K562 (cell line): ENCODE data around the gene GMPR2. TPM values are rescaled to one million over a fixed set of nuclear protein-coding genes. Genes with fewer than 3 reads are reported as not detected.
A peak's percentile ranks its signal among the peaks of the same experiment; 100 is the strongest.

ENCODE experiments used
- CREB1 ChIP-seq, 2 experiments: sonication (generic) in 1 of 2; formaldehyde crosslinking in 1 of 2; IDR thresholded peaks; 2 replicates each; pipeline versions ENCODE4 v1.6.1 to v1.8.0; 2012 to 2022; ENCODE audit warnings: inconsistent platforms in 1 of 2, mild to moderate bottlenecking in 1 of 2, missing genetic modification reagents in 1 of 2, moderate library complexity in 1 of 2
- HCFC1 ChIP-seq: IDR thresholded peaks from 2 replicates; pipeline ENCODE4 v1.6.1; 2012; ENCODE audit warnings: low read depth, low read length, improper control_type of control experiment
- HIVEP1 ChIP-seq: fragments of 250-450 bp; sonication (Bioruptor Pico); IDR thresholded peaks from 2 replicates; pipeline ENCODE4 v1.4.0; 2020; ENCODE audit warnings: mild to moderate bottlenecking
- MGA ChIP-seq: fragments of 450-650 bp; IDR thresholded peaks from 2 replicates; pipeline ENCODE4 v1.6.1; 2016; ENCODE audit warnings: mild to moderate bottlenecking, moderate library complexity
- RBM22 ChIP-seq: fragments of 200-400 bp; formaldehyde crosslinking; IDR thresholded peaks from 2 replicates; pipeline ENCODE4 v1.6.1; 2018; ENCODE audit warnings: low read length, low read depth; ENCODE audit not compliant: poor library complexity, severe bottlenecking
- YY1 ChIP-seq, 3 experiments: IDR thresholded peaks; 2 replicates each; pipeline ENCODE4 v1.6.1; 2011; ENCODE audit warnings: low read length in 2 of 3, mild to moderate bottlenecking in 2 of 3, moderate library complexity in 2 of 3, borderline replicate concordance in 1 of 3, control low read depth in 1 of 3, low read depth in 1 of 3; ENCODE audit not compliant: insufficient read depth in 3 of 3, insufficient replicate concordance in 2 of 3, control insufficient read depth in 1 of 3, insufficient read length in 1 of 3; ENCODE audit errors: extremely low read depth in 1 of 3
- ZNF324 ChIP-seq: fragments of 250-450 bp; sonication (Bioruptor Pico); IDR thresholded peaks from 2 replicates; pipeline ENCODE4 v1.4.0; 2020; ENCODE audit warnings: mild to moderate bottlenecking
- ZNF444 ChIP-seq: fragments of 250-450 bp; sonication (Bioruptor Pico); IDR thresholded peaks from 2 replicates; pipeline ENCODE4 v1.4.0; 2020; ENCODE audit warnings: mild to moderate bottlenecking, moderate library complexity
- ZNF586 ChIP-seq: fragments of 450-650 bp; formaldehyde crosslinking; conservative IDR thresholded peaks from 2 replicates; pipeline ENCODE4 v1.4.0; 2020; ENCODE audit warnings: mild to moderate bottlenecking, moderate library complexity
- polyA plus RNA-seq, 8 experiments: library from polyadenylated mRNA; depleted of rRNA in 4 of 8; stranded (reverse) in 5 of 8; unstranded in 3 of 8; fragments of >200 nt; fragmentation: Nextera tagmentation in 2 of 8; fragmentation: Illumina TruSeq in 1 of 8; extraction: Ambion mirVana in 2 of 8; extraction: Trizol in 1 of 8; gene quantifications; 2 replicates each; pipeline versions ENCODE4 v1.2.1 to v1.2.3, GENCODE V29; 2011 to 2014; ENCODE audit warnings: inconsistent platforms in 1 of 8, missing spikeins in 1 of 8
- total RNA-seq, 7 experiments: library from RNA; depleted of rRNA in 6 of 7; stranded (reverse); fragments of >200 nt in 6 of 7; fragmentation: Illumina TruSeq in 2 of 7; extraction: Trizol in 2 of 7; gene quantifications; 2 replicates each; pipeline versions ENCODE4 v1.2.1 to v1.2.3, GENCODE V29; 2011 to 2021; ENCODE audit warnings: low replicate concordance in 1 of 7
- TF ChIP-seq, protein P1 (sequence below), 3 experiments: fragments of 200-800 bp in 1 of 3; fragments of 250-450 bp in 1 of 3; fragments of 450-650 bp in 1 of 3; sonication (Bioruptor Pico) in 1 of 3; sonication (Bioruptor generic) in 1 of 3; formaldehyde crosslinking in 1 of 3; IDR thresholded peaks; 2 replicates each; pipeline versions ENCODE4 v1.6.1 to v1.8.0; 2016 to 2022; ENCODE audit warnings: mild to moderate bottlenecking in 2 of 3, missing genetic modification characterization in 2 of 3, missing compliant biosample characterization in 1 of 3, moderate library complexity in 1 of 3

Gene GMPR2
- total and polyA plus RNA-seq, 9 of the 15 experiments (the other 6 are each of a cell fraction or from before 2014, with no cell fraction given), result 26.4 to 67.4 (median 36.3) TPM

DNA sequence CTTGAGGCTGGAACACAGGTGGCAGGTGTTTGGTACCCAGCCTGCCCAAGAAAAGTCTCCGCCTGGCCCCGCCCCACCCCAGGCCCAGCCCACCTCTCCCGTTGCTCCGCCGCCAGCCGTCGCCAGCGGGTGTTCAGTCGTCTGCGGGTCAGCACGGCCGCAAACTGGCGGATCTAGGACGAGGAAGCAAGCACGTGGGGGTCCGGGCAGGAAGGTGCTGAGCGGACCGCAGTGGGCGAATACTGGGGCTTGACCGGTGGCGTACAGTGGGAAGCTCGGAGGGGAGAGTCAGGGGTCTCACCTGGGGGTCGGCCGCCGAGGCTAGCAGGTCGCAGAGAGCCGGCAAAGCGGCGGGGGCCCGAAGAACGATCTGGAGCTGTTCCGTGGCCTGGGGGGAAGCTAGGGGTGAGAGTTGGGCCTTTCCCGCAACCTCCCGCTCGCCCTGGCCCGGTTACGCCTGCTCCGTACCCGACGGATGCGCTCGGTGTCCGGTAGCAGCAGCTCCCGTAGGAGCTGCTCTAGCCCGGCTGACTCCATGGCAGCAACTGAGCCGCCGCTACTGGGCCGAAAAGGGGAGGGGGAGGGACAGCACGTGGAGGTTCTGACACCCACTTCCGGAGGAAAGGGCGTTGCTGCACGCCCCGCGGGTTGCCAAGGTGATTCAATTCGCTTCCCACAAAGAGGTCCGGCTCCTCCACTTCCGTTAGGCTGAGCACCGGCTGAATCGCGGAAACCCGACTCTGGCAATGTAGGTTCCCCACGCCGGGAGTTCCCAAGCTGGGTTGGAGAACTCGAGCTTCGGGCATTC, 44.3 kb upstream of the GMPR2 start, which contains the start of gene IPO4 (continued):
- TF ChIP-seq MGA (peak; percentile 46), RBM22 (peak; percentile 95), ZNF586 (CRISPR knock-in tag) (no peak), ZNF324 (CRISPR knock-in tag) (0 out of 2 replicates have a peak, but pooled peaks have one; percentile 41), HCFC1 (peak; percentile 87), CREB1 (IDR thresholded peaks at IDR 0.05) (no peak), CREB1 (CRISPR knock-in tag; IDR thresholded peaks at IDR 0.05) (peak; percentile 56; the same call in 1 of the 2 replicates), ZNF444 (CRISPR knock-in tag) (peak; percentile 66), HIVEP1 (0 out of 2 replicates have a peak, but pooled peaks have one; percentile 49), YY1 (IDR thresholded peaks at IDR 0.05; ENCODE audit: borderline replicate concordance in 1 of 3, control insufficient read depth in 1 of 3, extremely low read depth in 1 of 3, insufficient read depth in 3 of 3, insufficient read length in 1 of 3, insufficient replicate concordance in 2 of 3, low read depth in 1 of 3, low read length in 2 of 3) (peak in 2 of 3 experiments; percentile 63 to 65)
- TF ChIP-seq, protein P1, sequence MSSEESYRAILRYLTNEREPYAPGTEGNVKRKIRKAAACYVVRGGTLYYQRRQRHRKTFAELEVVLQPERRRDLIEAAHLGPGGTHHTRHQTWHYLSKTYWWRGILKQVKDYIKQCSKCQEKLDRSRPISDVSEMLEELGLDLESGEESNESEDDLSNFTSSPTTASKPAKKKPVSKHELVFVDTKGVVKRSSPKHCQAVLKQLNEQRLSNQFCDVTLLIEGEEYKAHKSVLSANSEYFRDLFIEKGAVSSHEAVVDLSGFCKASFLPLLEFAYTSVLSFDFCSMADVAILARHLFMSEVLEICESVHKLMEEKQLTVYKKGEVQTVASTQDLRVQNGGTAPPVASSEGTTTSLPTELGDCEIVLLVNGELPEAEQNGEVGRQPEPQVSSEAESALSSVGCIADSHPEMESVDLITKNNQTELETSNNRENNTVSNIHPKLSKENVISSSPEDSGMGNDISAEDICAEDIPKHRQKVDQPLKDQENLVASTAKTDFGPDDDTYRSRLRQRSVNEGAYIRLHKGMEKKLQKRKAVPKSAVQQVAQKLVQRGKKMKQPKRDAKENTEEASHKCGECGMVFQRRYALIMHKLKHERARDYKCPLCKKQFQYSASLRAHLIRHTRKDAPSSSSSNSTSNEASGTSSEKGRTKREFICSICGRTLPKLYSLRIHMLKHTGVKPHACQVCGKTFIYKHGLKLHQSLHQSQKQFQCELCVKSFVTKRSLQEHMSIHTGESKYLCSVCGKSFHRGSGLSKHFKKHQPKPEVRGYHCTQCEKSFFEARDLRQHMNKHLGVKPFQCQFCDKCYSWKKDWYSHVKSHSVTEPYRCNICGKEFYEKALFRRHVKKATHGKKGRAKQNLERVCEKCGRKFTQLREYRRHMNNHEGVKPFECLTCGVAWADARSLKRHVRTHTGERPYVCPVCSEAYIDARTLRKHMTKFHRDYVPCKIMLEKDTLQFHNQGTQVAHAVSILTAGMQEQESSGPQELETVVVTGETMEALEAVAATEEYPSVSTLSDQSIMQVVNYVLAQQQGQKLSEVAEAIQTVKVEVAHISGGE (CRISPR knock-in tag; IDR thresholded peaks at IDR 0.05), result peak; percentile 98 to 100 (median 99)
